Activated naive CD4-positive, alpha-beta T cell treated with Interleukin-2 at 50 U/mL for 16 hours (primary cell): Measurements from ENCODE around the gene HNRNPUL1.
A peak's percentile ranks its signal among the peaks of the same experiment; 100 is the strongest.

Experiments used
- DNase-seq: peaks from one replicate; pipeline ENCODE4 v3.0.0-alpha.2; 2020

HNRNPUL1 gene

DNA sequence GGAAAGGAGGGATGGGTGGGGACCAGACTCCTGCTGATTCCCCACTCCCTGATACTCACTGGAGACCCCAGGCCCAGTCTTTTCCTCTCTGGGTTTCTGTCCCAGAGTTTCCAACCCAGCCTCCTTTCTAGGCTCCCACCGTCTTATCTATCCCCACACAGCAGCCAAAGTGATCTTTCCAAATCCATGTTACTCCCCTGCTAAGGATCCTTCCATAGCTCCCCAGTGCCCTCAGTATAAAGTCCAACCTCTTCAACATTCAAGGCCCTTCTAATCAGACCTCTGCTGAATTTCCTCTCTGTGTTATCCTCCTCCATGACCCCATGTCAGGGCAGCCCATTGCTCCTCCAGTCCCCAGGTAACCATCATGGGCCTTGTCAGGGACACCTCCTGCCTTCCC lies 90.9 kb downstream of the HNRNPUL1 start:
- DNase-seq = no peak

DNA sequence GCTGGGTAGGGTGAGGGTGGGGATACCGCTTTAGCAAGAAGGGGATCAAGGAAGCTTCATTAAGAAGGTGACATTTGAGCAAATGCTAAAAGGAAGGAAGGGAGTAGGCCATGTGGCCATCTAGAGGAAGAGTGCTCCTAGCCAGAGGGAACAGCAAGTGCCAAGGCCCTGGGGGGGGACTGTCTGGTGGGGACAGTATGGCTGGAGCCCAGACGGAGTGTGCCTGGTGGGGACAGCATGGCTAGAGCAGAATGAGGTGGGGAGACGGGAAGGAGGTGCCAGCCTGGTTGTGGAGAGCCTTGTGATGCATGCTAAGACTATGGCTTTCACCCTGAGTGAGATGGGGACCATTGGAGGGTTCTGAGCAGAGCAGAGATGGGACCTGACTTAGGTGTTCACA lies 91.6 kb downstream of the HNRNPUL1 start:
- DNase-seq = no peak

DNA sequence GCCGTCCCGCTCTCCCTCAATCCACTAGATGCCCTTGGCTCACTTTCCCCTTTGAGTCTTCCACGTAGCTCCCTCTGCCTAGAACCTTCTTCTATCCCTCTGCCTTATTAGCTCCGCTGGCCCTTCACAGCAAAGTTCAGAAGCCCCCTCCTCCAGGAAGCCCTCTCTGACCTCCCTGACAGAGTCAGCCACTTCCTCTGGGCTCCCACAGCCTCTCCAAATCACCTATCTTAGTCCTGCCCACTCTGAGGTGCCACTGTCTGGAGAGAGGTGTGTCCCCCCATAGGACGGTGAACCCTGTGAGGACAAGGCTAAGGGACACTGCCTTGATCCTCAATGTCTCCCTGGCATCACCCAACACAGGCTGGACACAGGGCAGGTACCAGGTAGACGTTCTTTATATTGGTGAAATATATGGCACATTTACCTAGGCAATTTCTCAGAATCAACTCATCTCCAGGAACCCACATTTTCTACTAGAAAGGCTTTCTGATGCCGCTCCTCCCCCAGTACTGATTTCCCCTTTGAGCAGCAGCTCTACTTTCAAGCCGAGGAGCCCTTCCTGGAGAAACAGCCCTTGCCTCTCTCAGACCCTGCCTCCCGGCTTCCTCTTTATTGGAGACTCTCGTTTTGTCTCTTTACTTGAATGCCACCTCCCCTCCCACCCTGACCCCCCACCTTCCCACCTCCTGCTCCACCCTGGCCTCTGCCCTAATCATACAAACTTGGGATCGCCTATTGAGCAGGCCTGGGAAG lies 93.0 kb downstream of the HNRNPUL1 start:
- DNase-seq = peak; percentile 21
